GM21717 (cell line): ENCODE measurements around the gene CMTM3.
"Not testable (repeated sequence)": the region's sequence is repeated elsewhere in the genome, so short reads cannot be mapped to it uniquely, and the experiment has no call there.

Experiments used
- ATAC-seq: cut with Tn5 transposase; IDR thresholded peaks from one replicate; pipeline ENCODE4 v1.9.1; 2021; ENCODE audit warnings: mild to moderate bottlenecking, moderate library complexity; ENCODE audit not compliant: unreplicated experiment

The CMTM3 gene, protein sequence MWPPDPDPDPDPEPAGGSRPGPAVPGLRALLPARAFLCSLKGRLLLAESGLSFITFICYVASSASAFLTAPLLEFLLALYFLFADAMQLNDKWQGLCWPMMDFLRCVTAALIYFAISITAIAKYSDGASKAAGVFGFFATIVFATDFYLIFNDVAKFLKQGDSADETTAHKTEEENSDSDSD

GRCh38 chr16:66604376-66605176 lies at the start of gene CMTM3:
CMTM3 (plus strand) TSS chr16:66604704; CDS start chr16:66604806, 102 bp downstream.
- peak; percentile 56 for ATAC-seq

GRCh38 chr16:66560107-66560506 lies 44.4 kb upstream of the CMTM3 start:
- no peak for ATAC-seq

- ATAC-seq = no peak
Measured at GRCh38 chr16:66561381-66562080, 43.0 kb upstream of the CMTM3 start.

DNA sequence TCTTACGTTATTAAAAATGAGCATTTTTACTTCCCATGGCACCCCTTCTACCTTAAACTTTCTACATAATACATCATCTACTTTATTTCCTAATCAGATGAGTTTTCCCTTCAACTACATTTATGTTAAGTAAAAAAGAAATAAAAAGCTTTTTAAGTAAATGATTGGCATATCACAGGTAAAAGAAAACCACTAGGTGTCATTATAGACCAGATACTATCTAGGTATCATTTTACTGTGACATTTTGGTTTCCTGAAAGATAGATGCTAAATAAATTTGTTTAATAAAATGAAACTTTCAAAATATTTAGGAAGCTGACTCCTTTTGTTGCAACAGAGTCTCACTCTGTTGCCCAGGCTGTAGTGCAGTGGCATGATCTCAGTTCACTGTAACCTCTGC lies 42.1 kb upstream of the CMTM3 start:
- ATAC-seq = no peak

- no peak for ATAC-seq
Measured at GRCh38 chr16:66562986-66563385, 41.5 kb upstream of the CMTM3 start.

- no peak for ATAC-seq
Measured at GRCh38 chr16:66563574-66564334, 40.8 kb upstream of the CMTM3 start.

- no peak for ATAC-seq
Measured at GRCh38 chr16:66566051-66566901, 38.2 kb upstream of the CMTM3 start, which contains the start of gene CMTM1. CMTM1 (plus strand) TSS chr16:66566439; CDS start chr16:66566514, 75 bp downstream.

- ATAC-seq = not testable (repeated sequence)
Measured at GRCh38 chr16:66567270-66567669, 37.2 kb upstream of the CMTM3 start.

DNA sequence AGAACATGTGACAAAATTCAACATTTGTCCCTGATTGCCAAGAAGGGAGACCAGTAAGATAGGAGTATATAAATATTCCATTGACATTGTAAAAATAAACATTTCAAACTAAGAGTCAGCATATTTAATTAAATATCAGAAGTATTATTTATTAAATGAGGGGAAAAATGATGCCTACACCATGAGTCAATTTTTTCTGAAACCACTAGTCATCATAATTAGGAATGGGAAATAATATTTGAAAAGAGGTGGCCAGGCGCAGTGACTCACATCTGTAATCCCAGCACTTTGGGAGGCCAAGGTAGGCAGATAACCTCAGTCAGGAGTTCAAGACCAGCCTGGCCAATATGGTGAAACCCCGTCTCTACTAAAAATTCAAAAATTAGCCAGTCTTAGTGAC lies 36.1 kb upstream of the CMTM3 start:
- ATAC-seq = no peak

DNA sequence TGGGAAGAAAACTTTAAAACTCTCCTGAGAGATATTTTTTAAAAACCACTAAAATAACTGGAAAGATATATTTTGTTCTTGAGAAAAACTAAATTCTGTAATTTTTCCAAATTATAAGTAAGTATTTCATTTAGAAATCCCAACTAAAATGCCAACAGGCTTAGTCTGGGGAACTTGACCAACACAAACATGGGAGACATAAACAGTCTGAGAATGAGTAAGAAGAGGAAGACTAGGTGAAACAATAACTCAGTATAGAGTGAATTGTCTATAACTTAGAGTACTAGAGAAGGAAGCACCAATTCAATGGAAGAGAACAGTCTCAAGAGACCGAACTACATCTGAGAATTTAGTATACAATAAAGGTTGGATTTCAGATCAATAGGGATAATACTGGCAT lies 35.4 kb upstream of the CMTM3 start:
- no peak for ATAC-seq

DNA sequence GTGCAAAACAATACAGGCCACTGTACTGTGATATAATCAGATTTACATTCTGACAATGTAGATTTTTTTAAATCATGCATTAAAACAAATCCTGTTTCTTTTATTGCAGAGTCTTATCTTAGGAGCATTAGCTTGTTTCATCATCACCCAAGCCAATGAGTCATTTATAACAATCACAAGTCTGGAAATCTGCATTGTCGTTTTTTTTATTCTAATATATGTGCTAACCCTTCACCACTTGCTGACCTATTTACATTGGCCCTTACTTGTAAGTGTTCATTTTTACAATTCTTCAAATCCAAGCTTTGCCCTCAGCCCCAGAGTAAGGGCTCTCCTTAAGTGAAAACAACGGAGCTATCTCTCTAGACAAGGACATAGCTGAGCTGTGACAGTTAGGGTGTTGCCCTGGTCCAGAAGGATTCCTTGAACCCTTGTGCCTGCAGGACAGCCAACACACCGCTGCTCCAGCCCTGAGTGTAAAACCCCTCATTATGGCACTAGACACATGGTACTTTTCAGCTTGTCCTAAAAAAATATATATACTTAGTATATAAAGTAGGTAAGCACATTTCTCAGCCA lies 34.6 kb upstream of the CMTM3 start:
- no peak for ATAC-seq

- no peak for ATAC-seq
Measured at GRCh38 chr16:66572356-66572755, 32.1 kb upstream of the CMTM3 start.

- no peak for ATAC-seq
Measured at GRCh38 chr16:66574081-66574480, 30.4 kb upstream of the CMTM3 start.

DNA sequence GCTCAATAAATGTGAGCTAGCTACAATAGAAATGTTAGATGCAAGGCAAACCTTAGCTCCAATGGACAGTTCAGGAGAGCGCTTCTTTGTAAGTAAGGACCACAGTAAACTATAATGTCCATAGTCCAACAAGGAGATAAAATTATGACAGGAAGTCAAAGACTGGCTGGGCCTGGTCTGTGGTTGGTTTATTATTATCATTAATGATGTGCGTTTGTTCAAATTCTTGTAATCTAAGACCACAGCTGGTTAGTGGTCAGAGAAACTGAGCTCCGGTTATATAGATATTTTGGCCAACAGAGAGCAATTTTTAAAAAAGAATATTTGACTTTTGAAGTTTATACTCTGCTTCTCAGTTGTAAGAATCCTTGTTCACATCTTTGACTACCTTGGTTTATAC lies 30.0 kb upstream of the CMTM3 start:
- no peak for ATAC-seq

DNA sequence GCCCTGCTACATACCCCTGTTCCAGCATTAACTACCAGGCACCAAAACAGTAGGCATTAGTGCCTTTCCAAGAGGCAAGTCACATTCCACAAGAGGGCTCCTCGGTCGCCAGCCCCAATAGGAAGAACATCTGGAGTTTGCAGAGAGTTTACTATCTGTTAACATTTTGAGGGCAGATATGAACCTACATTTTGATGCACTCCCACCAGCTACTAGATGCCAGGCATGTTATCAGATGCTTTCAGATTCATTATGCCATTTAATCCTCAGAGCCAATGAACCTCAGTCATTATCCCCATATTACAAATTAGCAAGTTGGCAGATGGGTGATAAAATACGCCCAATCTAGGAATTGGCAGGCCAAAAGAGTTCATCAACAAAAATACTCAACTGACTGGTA lies 29.4 kb upstream of the CMTM3 start:
- no peak for ATAC-seq

DNA sequence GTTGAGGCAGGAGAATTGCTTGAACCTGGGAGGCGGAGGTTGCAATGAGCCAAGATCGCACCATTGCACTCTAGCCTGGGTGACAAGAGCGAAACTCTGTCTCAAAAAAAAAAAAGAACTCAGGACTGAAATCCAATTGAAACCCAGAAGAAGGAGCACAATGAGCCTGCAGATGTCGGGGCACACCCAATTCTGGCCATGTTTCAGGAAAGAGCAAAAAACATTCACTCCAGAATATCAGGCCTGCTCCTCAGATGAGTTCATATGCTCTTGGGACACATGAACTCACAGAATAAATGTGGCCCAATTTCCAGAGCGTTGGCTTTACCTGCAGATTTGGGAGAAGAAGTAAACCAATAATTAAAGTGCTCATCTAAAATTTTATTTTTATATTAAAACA lies 28.2 kb upstream of the CMTM3 start:
- ATAC-seq = no peak

GRCh38 chr16:66578651-66579531 lies 25.6 kb upstream of the CMTM3 start, which contains the start of gene CMTM2:
CMTM2 (plus strand) TSS chr16:66579463; CDS start chr16:66579608, 145 bp downstream.
- no peak for ATAC-seq

DNA sequence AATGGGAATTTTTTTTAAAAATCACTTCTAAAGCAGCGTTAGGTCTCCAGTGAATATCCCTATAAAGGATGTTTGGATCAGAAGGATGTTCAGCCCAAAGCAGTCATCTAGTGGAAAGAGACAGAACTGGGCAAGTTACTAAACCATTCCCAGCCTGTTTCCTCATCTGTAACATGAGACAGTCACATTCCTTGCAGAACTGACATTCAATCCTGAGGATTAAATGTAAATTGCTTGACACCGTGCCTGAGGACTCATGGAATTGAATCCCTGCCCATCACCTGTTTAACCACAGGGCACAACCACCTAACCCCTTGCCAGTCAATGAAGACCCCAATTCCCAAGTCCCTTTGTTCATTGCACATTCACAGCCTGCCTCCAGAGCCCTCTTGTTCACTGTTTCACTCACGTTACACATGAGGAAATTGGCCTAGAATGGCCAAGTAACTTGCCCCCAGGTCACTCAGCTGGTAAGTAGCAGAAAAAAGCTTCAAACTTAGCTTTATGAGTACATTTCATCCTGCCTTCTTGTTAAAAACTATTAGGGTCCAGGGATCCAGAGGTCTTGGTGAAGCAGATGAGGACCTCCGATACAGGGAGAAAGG lies 23.8 kb upstream of the CMTM3 start:
- no peak for ATAC-seq
